NCI-H460 (cell line): Measurements from ENCODE around the gene C1orf50. TPM values are rescaled to one million over a fixed set of nuclear protein-coding genes. Genes with fewer than 3 reads are reported as not detected.

Experiments
- DNase-seq: peaks from one replicate; pipeline ENCODE4 v3.0.0-alpha.2; 2016; ENCODE audit warnings: low read depth; ENCODE audit errors: extremely low read depth
- total RNA-seq: library from RNA; depleted of rRNA; stranded (reverse); fragments of >200 nt; shearing (Covaris generic); gene quantifications from 2 replicates; pipeline ENCODE4 v1.2.3, GENCODE V29; 2014

Gene C1orf50
- total RNA-seq, 1 experiment from 2014 or later: 4.1 TPM

DNA sequence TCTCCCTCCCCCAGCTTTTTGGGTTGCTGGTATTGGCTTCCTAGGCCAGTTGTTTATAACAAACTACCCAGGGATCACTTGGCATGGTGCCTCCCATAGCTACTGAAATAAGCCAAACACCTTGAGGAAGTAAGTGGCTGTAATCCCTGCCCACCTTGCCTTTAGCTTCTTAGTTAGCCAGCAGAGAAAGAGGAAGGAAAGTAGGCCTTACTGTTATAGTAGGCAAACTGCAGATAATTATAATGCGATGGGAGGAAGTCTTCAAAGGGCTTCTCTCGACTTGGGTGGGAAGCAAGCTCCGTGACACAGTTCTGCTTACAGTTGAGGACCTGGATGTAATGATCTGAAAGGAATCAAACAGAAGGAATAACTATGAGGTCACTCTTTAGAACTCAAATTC lies 8.4 kb upstream of the C1orf50 start:
- DNase-seq: no peak

DNA sequence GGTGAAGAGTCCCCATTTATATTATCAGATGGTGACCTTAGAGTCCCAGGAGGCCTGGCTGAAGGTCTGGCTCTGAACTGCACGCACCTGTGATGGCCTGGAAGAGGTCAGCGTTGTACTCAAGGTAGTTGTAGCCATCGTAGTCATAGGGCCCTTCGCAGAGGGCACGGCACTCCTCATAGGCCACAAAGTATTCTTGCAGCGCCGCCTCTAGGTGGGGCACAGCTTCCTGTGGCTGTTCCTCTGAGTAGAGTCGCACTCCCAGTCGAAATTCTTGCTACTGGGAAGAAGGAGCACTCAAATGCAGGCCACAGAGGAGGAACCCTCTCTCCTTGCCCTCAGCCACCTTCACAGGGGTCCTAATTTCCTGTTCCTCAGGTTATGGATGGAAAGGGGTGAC lies 7.9 kb upstream of the C1orf50 start:
- no peak for DNase-seq

GRCh38 chr1:42761567-42761966 lies 5.5 kb upstream of the C1orf50 start:
- no peak for DNase-seq

DNA sequence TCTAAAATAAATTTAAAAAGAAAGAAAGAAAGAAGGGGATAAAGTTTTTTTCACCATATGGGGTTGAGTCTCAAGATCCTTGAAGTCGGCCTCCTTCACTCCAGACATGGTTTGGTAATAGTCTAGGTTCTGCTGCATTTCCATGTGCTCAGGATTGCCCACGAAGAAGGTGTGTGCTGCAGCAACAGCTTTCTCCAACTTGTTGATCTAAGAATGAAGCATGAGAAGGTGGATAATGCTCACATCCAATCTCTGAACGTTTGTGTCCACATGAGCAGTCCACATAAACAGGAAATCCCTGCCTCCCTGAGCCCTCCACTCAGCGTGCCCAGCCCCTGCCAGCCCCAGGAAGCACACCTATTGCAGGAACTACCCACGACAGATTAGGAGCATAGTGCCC lies 4.8 kb upstream of the C1orf50 start:
- DNase-seq: no peak

DNA sequence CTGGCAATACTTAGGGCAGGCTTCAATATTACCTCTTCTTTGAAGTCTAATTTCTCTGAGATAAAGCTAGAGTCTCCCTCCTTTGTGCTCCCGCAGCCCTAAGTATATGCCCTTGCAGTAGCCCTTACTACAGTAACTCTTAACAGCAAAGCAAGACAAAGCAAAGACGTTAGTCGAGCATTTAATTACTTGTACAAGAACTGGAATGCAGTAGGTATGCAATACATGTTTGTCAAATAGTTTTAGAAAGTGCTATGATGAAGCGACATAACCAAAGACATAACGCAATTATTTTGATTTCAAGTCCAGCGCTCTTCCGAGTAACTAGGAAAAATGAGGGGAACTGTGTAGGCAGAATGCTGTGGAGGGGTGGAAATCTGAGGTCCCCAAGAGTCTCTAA lies 1.8 kb upstream of the C1orf50 start:
- no peak for DNase-seq

GRCh38 chr1:42765832-42766740 lies 963 bp upstream of the C1orf50 start:
- peak; percentile 29 for DNase-seq

- no peak for DNase-seq
Measured at GRCh38 chr1:42767510-42768000, 506 bp downstream of the C1orf50 start.

DNA sequence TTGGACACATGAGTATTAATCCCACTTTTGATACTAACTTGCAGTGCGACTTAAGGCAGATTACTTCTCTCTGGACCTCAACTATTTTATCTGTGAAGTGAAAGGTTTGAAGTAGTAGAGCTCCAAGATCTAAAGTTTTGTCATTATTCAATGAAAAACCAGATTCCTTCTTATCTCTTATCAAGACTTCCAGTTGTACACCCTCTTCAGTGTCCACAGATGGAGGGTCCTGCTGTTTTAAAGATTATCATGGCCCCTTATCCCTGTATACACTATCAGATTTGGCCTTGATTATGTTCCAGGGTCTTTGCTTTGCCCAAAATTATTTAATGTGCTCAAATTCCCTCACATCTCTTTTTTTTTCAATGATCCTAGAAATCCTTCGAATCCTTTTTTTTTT lies 1.1 kb downstream of the C1orf50 start:
- DNase-seq: no peak

GRCh38 chr1:42769811-42770210 lies 2.8 kb downstream of the C1orf50 start:
- no peak for DNase-seq

DNA sequence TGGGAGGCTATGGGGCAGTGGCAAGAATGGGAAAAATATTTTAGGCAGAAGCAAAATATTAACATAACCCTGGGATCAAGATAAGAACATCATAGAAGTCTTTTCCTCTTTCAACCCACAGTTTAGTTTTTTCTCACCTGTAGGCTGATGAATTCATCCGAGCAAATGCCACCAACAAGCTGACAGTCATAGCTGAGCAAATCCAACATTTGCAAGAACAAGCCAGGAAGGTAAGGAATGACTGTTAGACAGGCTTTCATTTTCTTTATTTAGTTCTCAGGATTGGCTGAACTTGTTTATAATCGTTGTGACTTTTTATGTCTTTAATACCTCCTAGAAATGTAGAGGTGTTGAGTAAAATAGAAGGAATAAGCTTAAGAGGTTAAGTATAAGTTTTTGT lies 6.4 kb downstream of the C1orf50 start:
- no peak for DNase-seq

GRCh38 chr1:42774928-42775526 lies 8.0 kb downstream of the C1orf50 start:
- no peak for DNase-seq

GRCh38 chr1:42776502-42776901 lies 9.5 kb downstream of the C1orf50 start:
- no peak for DNase-seq

DNA sequence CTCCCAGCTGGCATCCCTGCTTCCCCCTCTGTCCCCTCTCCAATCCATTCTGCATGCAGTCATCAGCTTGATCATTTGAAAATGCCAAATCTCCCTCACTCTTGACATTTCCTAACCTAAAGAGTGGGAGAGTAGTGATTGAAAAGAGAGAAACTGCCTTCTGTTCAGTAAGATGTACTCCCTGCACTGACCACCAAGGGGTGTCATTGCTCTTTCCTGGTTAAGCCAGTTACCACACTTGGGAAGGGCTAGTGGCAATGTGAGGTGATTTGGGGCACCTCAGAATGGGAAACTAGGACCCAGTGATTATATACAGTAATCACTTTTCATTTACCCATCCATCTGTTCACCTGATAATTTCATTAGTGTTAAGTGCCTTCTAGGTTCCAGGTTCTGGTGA lies 10.8 kb downstream of the C1orf50 start:
- peak; percentile 55 for DNase-seq

DNA sequence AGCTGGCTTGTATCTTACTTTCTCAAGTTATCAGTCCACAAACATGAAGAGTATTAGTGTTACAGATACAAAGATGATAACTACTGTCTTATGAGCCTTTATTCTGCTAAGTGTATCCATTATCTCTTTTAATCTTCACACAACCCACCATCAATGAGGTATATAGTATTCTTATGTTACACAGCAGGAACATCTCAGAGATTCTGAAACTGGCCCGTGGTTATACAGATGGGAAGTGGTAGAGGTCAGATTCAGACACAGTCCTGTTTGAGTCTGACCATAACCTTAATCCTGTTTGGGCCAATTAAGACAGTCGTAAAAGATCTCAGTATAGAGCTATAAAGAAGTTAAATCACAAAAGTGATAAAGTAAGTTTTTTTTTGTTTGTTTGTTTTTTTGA lies 12.7 kb downstream of the C1orf50 start:
- no peak for DNase-seq

GRCh38 chr1:42780176-42780575 lies 13.1 kb downstream of the C1orf50 start:
- DNase-seq: no peak

DNA sequence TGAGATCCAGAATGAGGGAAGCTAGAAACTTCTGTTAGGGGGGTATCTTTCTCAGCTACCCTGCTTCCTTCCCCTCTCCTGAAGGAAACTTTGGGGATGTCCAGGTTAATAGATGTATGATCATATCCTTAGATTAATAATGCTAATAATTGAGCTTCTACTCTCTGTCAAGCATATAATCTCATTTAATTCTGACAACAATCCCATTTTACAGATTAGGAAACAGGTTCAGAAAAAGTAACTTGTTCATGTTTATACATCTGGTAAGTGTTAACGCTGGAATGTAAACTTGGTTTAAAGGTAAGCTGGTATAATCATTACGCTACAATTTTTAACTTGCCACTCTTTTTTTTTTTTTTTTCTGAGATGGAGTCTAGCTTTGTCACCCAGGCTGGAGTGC lies 16.0 kb downstream of the C1orf50 start:
- DNase-seq: no peak

GRCh38 chr1:42784547-42784945 lies 17.5 kb downstream of the C1orf50 start:
- DNase-seq: no peak

- no peak for DNase-seq
Measured at GRCh38 chr1:42784946-42785693, 18.1 kb downstream of the C1orf50 start, which contains the start of gene TMEM269. Gene TMEM269, plus strand, starts transcription at chr1:42784991. Its CDS starts 4,903 bp downstream, at chr1:42789894.

DNA sequence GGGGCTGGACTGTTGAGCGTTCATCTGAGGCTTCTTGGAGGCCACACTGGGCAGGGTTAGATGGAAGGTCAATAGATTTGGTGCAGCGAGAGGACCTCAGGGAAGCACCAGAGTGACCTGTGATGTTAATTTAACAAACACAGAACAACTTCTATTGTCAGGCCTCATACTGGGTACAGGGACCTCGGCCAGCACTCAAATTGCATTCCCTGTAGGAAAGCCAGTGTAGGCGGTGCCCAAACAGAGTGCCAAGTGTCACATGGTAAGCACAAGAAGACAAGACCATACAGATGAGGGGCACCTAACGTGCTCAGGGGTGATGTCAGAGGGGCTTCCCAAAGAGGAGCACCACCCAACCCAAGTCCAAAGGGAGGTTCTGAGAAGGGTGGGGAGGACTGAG lies 19.0 kb downstream of the C1orf50 start:
- DNase-seq: no peak

- DNase-seq: no peak
Measured at GRCh38 chr1:42788021-42788420, 21.0 kb downstream of the C1orf50 start.

DNA sequence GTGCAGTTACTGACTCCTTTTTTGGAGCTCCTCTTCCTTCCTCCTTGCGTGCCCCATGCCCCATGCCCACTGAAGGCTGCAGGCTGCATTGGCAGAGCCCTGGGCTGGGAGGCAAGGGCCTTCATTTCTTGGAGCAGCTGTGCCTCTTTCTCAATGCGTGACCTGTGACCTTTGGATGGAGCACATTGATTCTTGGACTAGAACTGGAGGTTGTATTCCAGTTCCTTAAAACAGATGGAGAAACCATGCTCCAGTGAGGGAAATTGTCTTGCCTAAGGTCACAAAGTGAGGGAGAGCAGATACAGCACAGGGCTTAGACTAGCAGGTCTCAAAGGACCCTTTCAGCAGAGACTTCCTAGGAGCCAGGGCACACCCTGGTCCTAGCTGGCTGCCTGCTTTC lies 26.8 kb downstream of the C1orf50 start:
- DNase-seq: no peak
